ACC112 (cell line): ENCODE data around the gene DNMT3A.

Experiments used
- H2AFZ ChIP-seq: fragments of 200-600 bp; sonication (generic); one replicate; pipeline ENCODE4 v1.6.0; 2017; ENCODE audit warnings: antibody characterized with exemption, low read length; ENCODE audit not compliant: unreplicated experiment
- H3K27ac ChIP-seq: fragments of 200-600 bp; sonication (generic); 2 replicates; pipeline ENCODE4 v1.5.1; 2014; ENCODE audit warnings: low read depth, mild to moderate bottlenecking, antibody characterized with exemption, low read length, moderate library complexity
- H3K27me3 ChIP-seq: fragments of 200-600 bp; sonication (generic); 2 replicates; pipeline ENCODE4 v1.6.1; 2014; ENCODE audit warnings: mild to moderate bottlenecking, antibody characterized with exemption, low read length, moderate library complexity, mixed read lengths; ENCODE audit not compliant: insufficient read depth
- H3K36me3 ChIP-seq: fragments of 200-600 bp; sonication (generic); 2 replicates; pipeline ENCODE4 v1.6.1; 2016; ENCODE audit warnings: mild to moderate bottlenecking, antibody characterized with exemption, low read length, moderate library complexity, mixed read lengths; ENCODE audit not compliant: insufficient read depth
- H3K4me1 ChIP-seq: fragments of 200-600 bp; sonication (generic); one replicate; pipeline ENCODE4 v1.6.1; 2016; ENCODE audit warnings: low read length, mixed read lengths; ENCODE audit not compliant: insufficient read depth, unreplicated experiment, control insufficient read depth
- H3K4me3 ChIP-seq: fragments of 200-600 bp; sonication (generic); 2 replicates; pipeline ENCODE4 v1.5.1; 2014; ENCODE audit warnings: mild to moderate bottlenecking, low read depth, low read length
- H3K79me2 ChIP-seq: fragments of 200-600 bp; sonication (generic); one replicate; pipeline ENCODE4 v1.6.0; 2016; ENCODE audit warnings: low read length; ENCODE audit not compliant: control insufficient read depth, unreplicated experiment, insufficient read depth

DNMT3A gene

GRCh38 chr2:25201794-25202193, 139.9 kb downstream of the DNMT3A start:
- no peaks in the 10 kb centered on the region for H3K36me3 ChIP-seq
- H3K27ac ChIP-seq = no peak overlapping the region
- H3K4me3 ChIP-seq = no peak overlapping the region
- no peaks in the 10 kb centered on the region for H3K27me3 ChIP-seq
- no peaks in the 10 kb centered on the region for H3K79me2 ChIP-seq
- no peak overlapping the region for H2AFZ ChIP-seq
- H3K4me1 ChIP-seq = no peaks in the 10 kb centered on the region

DNA sequence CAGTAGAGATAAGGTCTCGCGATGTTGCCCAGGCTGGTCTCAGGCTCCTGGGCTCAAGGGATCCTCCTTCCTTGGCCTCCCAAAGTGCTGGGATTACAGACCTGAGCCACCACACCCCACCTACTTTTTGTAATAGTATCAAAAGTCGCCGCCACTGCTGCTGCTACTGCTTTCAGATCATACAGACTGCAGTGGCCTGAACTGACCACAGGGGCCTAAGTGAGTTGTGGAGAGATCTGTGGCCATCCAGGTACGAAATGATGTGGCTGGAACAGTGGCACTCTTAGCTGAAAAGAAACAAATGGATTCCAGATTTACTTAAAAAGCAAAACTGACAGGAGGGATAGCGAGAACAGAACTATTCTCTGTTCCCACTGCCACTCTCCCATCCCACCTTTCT, 140.5 kb downstream of the DNMT3A start:
- H3K4me1 ChIP-seq = no peaks in the 10 kb centered on the region
- H3K27me3 ChIP-seq = no peaks in the 10 kb centered on the region
- H3K4me3 ChIP-seq = no peak overlapping the region
- H3K27ac ChIP-seq = no peak overlapping the region
- no peak overlapping the region for H2AFZ ChIP-seq
- H3K79me2 ChIP-seq = no peaks in the 10 kb centered on the region
- H3K36me3 ChIP-seq = no peaks in the 10 kb centered on the region

GRCh38 chr2:25198576-25198975, 143.1 kb downstream of the DNMT3A start:
- no peaks in the 10 kb centered on the region for H3K27me3 ChIP-seq
- no peaks in the 10 kb centered on the region for H3K36me3 ChIP-seq
- H3K27ac ChIP-seq = no peak overlapping the region
- no peak overlapping the region for H2AFZ ChIP-seq
- H3K79me2 ChIP-seq = no peaks in the 10 kb centered on the region
- no peaks in the 10 kb centered on the region for H3K4me1 ChIP-seq
- no peak overlapping the region for H3K4me3 ChIP-seq

DNA sequence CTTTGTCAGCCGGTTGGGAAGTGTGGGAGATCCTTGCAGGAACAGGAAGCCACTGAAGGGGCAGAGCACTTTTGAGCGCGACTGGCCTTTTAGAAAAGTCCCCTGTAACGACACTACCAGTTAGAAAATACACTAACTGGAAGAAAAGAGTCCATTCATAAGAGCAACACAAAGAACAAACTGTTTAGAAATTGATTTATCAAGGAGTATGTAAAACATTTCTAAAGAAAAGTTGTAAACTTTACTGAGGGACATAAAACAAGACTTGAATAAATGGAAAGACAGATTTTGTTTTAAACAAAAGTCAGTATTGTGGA, 143.6 kb downstream of the DNMT3A start:
- Histone ChIP-seq H3K27ac (no peak overlapping the region), H3K79me2 (no peaks in the 10 kb centered on the region), H3K36me3 (no peaks in the 10 kb centered on the region), H2AFZ (no peak overlapping the region), H3K27me3 (no peaks in the 10 kb centered on the region), H3K4me1 (no peaks in the 10 kb centered on the region), H3K4me3 (no peak overlapping the region)

- no peak overlapping the region for H3K27ac ChIP-seq
- no peak overlapping the region for H2AFZ ChIP-seq
- no peaks in the 10 kb centered on the region for H3K36me3 ChIP-seq
- no peaks in the 10 kb centered on the region for H3K79me2 ChIP-seq
- H3K4me3 ChIP-seq = no peak overlapping the region
- no peaks in the 10 kb centered on the region for H3K4me1 ChIP-seq
- no peaks in the 10 kb centered on the region for H3K27me3 ChIP-seq
These were observed 144.2 kb downstream of the DNMT3A start for GRCh38 chr2:25197336-25198208.

DNA sequence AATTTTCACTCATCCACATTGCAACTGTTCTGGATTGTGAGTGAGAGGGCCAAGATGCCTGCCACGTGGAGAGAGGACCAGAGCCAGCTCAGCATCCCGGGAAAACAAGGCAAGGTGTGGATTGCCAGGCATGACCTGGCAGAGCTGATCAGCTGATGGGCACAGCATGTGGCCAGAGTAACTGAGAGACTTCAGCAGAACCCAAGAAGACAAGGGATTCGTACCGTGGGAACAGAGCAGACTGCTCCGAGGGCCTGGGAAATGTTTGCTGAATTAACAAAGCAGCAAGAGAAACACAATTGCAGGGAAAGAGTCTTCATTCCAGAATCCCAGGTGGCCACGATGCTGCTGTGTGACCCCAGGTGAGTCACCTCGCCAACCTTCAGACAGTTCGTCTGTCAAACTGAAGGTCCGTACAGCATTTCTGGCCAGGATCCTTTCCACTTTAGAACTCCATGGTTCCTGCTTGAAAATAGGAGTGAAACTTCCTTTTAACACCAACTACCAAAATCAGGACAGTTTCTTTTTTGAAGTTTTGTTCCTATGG, 147.1 kb downstream of the DNMT3A start:
- Histone ChIP-seq H3K27ac (no peak overlapping the region), H3K79me2 (no peaks in the 10 kb centered on the region), H3K36me3 (no peaks in the 10 kb centered on the region), H3K4me3 (no peak overlapping the region), H2AFZ (no peak overlapping the region), H3K4me1 (no peaks in the 10 kb centered on the region), H3K27me3 (no peaks in the 10 kb centered on the region)

DNA sequence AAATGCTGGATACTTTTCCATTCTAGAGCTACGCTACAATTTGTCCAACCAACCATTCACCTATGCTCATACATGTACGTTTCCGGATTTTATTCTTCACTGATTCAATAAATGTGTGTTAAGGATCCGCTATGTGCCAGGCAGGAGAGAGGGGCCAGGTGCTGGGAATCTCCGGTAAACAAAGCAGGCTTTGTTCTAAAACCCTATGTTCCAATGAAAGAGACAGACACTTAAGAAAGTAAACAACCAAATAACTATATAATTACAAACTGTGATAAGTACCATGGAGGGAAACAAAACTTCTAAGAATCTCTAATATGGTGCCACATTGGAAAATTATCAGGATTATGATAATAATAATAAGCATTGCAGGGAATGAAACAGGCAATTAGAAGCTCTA, 151.2 kb downstream of the DNMT3A start:
- Histone ChIP-seq H3K79me2 (no peaks in the 10 kb centered on the region), H3K27ac (no peak overlapping the region)

GRCh38 chr2:25188405-25188804, 153.3 kb downstream of the DNMT3A start:
- H3K4me1 ChIP-seq = no peaks in the 10 kb centered on the region
- no peak overlapping the region for H2AFZ ChIP-seq
- H3K4me3 ChIP-seq = no peak overlapping the region
- no peak overlapping the region for H3K27ac ChIP-seq
- 0 out of 2 replicates have a peak, but pooled peaks cover 4% of the 10 kb centered on the region for H3K27me3 ChIP-seq
- H3K36me3 ChIP-seq = no peaks in the 10 kb centered on the region
- no peaks in the 10 kb centered on the region for H3K79me2 ChIP-seq

More for the DNA sequence above, 151.2 kb downstream of the DNMT3A start:
- Histone ChIP-seq H3K36me3 (no peaks in the 10 kb centered on the region), H3K27me3 (no peaks in the 10 kb centered on the region), H3K4me1 (no peaks in the 10 kb centered on the region), H2AFZ (no peak overlapping the region), H3K4me3 (no peak overlapping the region)

- H3K4me1 ChIP-seq = no peaks in the 10 kb centered on the region
- H3K4me3 ChIP-seq = no peak overlapping the region
- H3K27ac ChIP-seq = no peak overlapping the region
- 0 out of 2 replicates have a peak, but pooled peaks cover 4% of the 10 kb centered on the region for H3K27me3 ChIP-seq
- no peak overlapping the region for H2AFZ ChIP-seq
- H3K79me2 ChIP-seq = no peaks in the 10 kb centered on the region
- H3K36me3 ChIP-seq = no peaks in the 10 kb centered on the region
These were observed 153.9 kb downstream of the DNMT3A start for GRCh38 chr2:25187729-25188350.

- no peak overlapping the region for H3K4me3 ChIP-seq
- H3K27me3 ChIP-seq = peaks cover 22% of the 10 kb centered on the region
- no peak overlapping the region for H2AFZ ChIP-seq
- no peak overlapping the region for H3K27ac ChIP-seq
- no peaks in the 10 kb centered on the region for H3K36me3 ChIP-seq
- H3K79me2 ChIP-seq = no peaks in the 10 kb centered on the region
- no peaks in the 10 kb centered on the region for H3K4me1 ChIP-seq
These were observed 157.5 kb downstream of the DNMT3A start for GRCh38 chr2:25184254-25184653.

GRCh38 chr2:25178976-25179375, 162.7 kb downstream of the DNMT3A start:
- Histone ChIP-seq H3K27me3 (peaks cover 63% of the 10 kb centered on the region), H3K27ac (no peak overlapping the region), H3K4me1 (no peaks in the 10 kb centered on the region), H3K36me3 (no peaks in the 10 kb centered on the region), H3K79me2 (no peaks in the 10 kb centered on the region), H2AFZ (no peak overlapping the region), H3K4me3 (no peak overlapping the region)
